Ishikawa (cell line): ENCODE results near the gene ZNF469.

Source experiments
- CEBPB ChIP-seq: IDR thresholded peaks from 2 replicates; pipeline ENCODE4 v1.6.1; 2012
- CREB1 ChIP-seq: IDR thresholded peaks from 2 replicates; pipeline ENCODE4 v1.6.1; 2012; ENCODE audit warnings: low read depth
- EGR1 ChIP-seq: IDR thresholded peaks from 2 replicates; pipeline ENCODE4 v1.6.1; 2012
- EP300 ChIP-seq: IDR thresholded peaks from 2 replicates; pipeline ENCODE4 v1.6.1; 2012; ENCODE audit warnings: borderline replicate concordance
- FOXM1 ChIP-seq: IDR thresholded peaks from 2 replicates; pipeline ENCODE4 v1.6.1; 2012; ENCODE audit warnings: low read depth, borderline replicate concordance
- MAX ChIP-seq: IDR thresholded peaks from 2 replicates; pipeline ENCODE4 v1.6.1; 2012
- NFIC ChIP-seq: IDR thresholded peaks from 2 replicates; pipeline ENCODE4 v1.6.1; 2012
- RAD21 ChIP-seq: IDR thresholded peaks from 2 replicates; pipeline ENCODE4 v1.6.1; 2012; ENCODE audit warnings: low read depth
- TAF1 ChIP-seq: IDR thresholded peaks from 2 replicates; pipeline ENCODE4 v1.6.1; 2012; ENCODE audit warnings: low read depth, mild to moderate bottlenecking
- TCF12 ChIP-seq: IDR thresholded peaks from 2 replicates; pipeline ENCODE4 v1.6.1; 2012; ENCODE audit warnings: low read depth
- TEAD4 ChIP-seq: IDR thresholded peaks from 2 replicates; pipeline ENCODE4 v1.6.1; 2012
- USF1 ChIP-seq: IDR thresholded peaks from 2 replicates; pipeline ENCODE4 v1.6.1; 2012
- YY1 ChIP-seq: IDR thresholded peaks from 2 replicates; pipeline ENCODE4 v1.6.1; 2012; ENCODE audit warnings: low read depth
- ZBTB7A ChIP-seq: IDR thresholded peaks from 2 replicates; pipeline ENCODE4 v1.6.1; 2012; ENCODE audit warnings: low read depth
- TF ChIP-seq, protein P1 (sequence below): IDR thresholded peaks from 2 replicates; pipeline ENCODE4 v1.6.1; 2012; ENCODE audit warnings: low read depth, mild to moderate bottlenecking

The ZNF469 gene

DNA sequence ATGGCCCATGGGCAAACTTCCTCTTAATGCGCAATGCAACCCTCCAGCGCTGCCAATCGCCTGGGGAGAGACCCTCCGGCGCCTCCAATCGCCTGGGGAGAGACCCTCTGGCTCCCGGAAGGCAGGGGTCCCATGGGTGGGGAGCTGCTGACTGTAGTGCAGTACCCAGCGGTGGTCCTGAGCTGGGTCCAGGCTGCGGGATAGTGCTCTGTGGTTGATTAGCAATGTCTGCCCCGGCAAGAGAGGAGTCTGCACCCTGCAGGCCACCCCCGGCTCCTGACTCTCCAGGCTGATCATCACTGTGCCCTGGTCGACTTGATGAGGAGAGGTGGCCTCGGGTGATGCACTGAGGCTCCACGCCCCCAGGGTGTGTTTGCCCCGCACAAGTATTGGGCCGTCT, 44.6 kb upstream of the ZNF469 start:
- TF ChIP-seq YY1 = no peak
- no peak for TF ChIP-seq TCF12
- TF ChIP-seq MAX = no peak
- TF ChIP-seq USF1 = no peak
- TF ChIP-seq FOXM1 = no peak
- TF ChIP-seq TAF1 = no peak
- no peak for TF ChIP-seq CEBPB
- no peak for TF ChIP-seq EGR1

- TF ChIP-seq TCF12 = no peak
- no peak for TF ChIP-seq FOXM1
- no peak for TF ChIP-seq RAD21
Measured at GRCh38 chr16:88338896-88339295, 43.9 kb upstream of the ZNF469 start.

- TF ChIP-seq, protein P1, sequence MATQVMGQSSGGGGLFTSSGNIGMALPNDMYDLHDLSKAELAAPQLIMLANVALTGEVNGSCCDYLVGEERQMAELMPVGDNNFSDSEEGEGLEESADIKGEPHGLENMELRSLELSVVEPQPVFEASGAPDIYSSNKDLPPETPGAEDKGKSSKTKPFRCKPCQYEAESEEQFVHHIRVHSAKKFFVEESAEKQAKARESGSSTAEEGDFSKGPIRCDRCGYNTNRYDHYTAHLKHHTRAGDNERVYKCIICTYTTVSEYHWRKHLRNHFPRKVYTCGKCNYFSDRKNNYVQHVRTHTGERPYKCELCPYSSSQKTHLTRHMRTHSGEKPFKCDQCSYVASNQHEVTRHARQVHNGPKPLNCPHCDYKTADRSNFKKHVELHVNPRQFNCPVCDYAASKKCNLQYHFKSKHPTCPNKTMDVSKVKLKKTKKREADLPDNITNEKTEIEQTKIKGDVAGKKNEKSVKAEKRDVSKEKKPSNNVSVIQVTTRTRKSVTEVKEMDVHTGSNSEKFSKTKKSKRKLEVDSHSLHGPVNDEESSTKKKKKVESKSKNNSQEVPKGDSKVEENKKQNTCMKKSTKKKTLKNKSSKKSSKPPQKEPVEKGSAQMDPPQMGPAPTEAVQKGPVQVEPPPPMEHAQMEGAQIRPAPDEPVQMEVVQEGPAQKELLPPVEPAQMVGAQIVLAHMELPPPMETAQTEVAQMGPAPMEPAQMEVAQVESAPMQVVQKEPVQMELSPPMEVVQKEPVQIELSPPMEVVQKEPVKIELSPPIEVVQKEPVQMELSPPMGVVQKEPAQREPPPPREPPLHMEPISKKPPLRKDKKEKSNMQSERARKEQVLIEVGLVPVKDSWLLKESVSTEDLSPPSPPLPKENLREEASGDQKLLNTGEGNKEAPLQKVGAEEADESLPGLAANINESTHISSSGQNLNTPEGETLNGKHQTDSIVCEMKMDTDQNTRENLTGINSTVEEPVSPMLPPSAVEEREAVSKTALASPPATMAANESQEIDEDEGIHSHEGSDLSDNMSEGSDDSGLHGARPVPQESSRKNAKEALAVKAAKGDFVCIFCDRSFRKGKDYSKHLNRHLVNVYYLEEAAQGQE = no peak
- TF ChIP-seq YY1 = no peak
Measured at GRCh38 chr16:88339930-88340754, 42.6 kb upstream of the ZNF469 start.

DNA sequence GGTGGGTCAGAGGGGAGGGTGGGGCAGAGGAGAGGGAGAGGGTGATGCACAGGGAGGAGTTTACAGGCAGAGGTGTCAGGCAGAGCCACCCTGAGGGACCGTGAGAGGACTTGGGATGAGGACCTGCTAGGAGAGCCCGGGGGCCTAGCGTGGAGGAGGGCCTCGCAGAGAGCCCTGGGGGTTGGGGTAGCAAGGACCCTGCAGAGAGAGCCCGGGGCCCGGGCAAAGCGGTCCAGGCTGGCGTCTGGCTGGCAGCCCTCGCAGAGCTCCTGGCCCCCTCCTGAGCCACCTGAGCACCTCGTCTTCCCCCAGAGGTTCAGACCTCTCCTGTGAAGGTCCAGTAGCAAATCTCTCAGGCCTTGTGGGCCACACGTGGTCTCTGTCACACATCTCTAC, 42.0 kb upstream of the ZNF469 start:
- TF ChIP-seq USF1 (no peak), ZBTB7A (no peak), NFIC (no peak), RAD21 (no peak), TEAD4 (no peak), EP300 (no peak), YY1 (no peak), CREB1 (no peak), FOXM1 (no peak), TAF1 (no peak), MAX (no peak), CEBPB (no peak), EGR1 (no peak), TCF12 (no peak)
- TF ChIP-seq, protein P1 = no peak

DNA sequence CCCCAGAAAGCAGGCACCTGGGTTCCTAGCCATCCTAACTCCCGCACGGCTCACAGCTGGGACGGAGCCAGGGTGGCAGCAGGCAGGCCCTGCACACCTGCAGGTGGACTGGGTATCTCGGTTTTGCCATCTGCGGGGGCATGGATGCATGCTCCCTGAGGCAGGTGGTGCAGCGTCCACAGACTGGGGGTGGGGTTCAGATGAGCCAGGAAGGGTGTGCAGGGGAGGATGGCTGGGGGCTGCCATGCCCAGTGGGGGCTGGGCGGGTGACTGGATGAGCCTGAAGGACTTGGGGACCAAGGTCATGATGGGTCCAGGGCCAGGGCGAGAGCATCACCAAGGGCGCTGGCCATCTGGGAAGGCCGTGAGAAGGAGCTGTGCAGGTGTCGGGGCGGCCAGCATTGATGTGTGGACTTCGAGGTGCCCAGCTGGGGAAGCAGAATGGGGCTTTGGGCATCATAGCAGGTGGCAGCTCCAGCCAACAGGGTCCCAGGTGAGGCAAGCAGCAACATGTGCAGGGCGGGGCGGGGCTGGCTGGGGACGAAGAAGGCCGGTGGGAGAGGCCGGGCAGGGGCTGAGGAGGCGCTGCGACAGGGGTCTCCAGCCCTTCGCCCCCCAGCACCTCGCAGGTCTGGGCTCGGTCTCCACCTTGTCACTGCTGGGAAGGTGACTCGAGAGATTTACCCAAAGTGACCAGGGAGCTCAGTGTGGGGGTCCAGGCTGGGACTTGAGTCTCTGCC, 41.0 kb upstream of the ZNF469 start:
- no peak for TF ChIP-seq USF1
- TF ChIP-seq FOXM1 = no peak
- TF ChIP-seq CEBPB = no peak

GRCh38 chr16:88342491-88342890, 40.3 kb upstream of the ZNF469 start:
- TF ChIP-seq, protein P1 = no peak
- TF ChIP-seq NFIC (no peak), EGR1 (no peak), YY1 (no peak)
